ENCODE results near the gene GNB5. TPM values are rescaled to one million over a fixed set of nuclear protein-coding genes. Genes with fewer than 3 reads are reported as not detected.

GNB5 gene
- total and polyA plus RNA-seq, 12 donors, result 4.7 to 12.8 (median 7.6) TPM

DNA sequence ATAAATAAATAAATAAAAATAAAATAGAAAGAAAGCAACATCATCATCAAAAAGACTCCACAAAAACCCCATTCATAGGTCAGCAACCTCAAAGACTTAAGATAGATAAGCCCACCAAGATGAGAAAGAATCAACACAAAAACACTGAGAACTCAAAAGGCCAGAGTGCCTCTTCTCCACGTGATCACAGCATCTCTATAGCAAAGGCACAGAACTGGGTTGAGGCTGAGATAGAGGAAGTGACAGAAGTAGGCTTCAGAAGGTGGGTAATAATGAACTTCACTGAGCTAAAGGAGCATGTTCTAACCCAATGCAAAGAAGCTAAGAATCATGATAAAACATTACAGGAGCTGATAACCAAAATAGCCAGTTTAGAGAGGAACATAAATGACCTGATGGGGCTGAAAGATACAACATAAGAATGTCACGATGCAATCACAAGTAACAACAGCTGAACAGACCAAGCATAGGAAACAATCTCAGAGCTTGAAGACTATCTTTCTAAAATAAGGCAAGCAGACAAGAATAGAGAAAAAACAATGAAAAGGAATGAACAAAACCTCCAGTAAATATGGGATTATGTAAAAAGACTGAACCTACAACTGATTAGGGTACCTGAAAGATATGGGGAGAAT, 26.4 kb downstream of the GNB5 start:
- Histone ChIP-seq H3K4me1 (no peaks in the 10 kb centered on the region), H3K27me3 (no peaks in the 10 kb centered on the region), H3K9me3 (peaks cover 0 to 4% (median 0%) of the 10 kb centered on the region in 11 donors), H3K4me3 (no peak overlapping the region), H3K27ac (no peak overlapping the region), H3K36me3 (peaks cover 0 to 13% (median 0%) of the 10 kb centered on the region in 9 donors)
- intact Hi-C loops (cut with DNase I), result loop anchor here in 1 of 10 donors (10.0 kb wide), 1 partner anchor 60 kb away; no protein-coding TSS in a partner anchor
- no peak for ATAC-seq
- DNase-seq, result no peak
- whole genome bisulfite sequencing, 2 donors, result 91 to 93% methylated on average over 2 of the region's 2 CpGs
- TF ChIP-seq, protein P1, sequence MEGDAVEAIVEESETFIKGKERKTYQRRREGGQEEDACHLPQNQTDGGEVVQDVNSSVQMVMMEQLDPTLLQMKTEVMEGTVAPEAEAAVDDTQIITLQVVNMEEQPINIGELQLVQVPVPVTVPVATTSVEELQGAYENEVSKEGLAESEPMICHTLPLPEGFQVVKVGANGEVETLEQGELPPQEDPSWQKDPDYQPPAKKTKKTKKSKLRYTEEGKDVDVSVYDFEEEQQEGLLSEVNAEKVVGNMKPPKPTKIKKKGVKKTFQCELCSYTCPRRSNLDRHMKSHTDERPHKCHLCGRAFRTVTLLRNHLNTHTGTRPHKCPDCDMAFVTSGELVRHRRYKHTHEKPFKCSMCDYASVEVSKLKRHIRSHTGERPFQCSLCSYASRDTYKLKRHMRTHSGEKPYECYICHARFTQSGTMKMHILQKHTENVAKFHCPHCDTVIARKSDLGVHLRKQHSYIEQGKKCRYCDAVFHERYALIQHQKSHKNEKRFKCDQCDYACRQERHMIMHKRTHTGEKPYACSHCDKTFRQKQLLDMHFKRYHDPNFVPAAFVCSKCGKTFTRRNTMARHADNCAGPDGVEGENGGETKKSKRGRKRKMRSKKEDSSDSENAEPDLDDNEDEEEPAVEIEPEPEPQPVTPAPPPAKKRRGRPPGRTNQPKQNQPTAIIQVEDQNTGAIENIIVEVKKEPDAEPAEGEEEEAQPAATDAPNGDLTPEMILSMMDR (IDR thresholded peaks at IDR 0.05), result no peak

DNA sequence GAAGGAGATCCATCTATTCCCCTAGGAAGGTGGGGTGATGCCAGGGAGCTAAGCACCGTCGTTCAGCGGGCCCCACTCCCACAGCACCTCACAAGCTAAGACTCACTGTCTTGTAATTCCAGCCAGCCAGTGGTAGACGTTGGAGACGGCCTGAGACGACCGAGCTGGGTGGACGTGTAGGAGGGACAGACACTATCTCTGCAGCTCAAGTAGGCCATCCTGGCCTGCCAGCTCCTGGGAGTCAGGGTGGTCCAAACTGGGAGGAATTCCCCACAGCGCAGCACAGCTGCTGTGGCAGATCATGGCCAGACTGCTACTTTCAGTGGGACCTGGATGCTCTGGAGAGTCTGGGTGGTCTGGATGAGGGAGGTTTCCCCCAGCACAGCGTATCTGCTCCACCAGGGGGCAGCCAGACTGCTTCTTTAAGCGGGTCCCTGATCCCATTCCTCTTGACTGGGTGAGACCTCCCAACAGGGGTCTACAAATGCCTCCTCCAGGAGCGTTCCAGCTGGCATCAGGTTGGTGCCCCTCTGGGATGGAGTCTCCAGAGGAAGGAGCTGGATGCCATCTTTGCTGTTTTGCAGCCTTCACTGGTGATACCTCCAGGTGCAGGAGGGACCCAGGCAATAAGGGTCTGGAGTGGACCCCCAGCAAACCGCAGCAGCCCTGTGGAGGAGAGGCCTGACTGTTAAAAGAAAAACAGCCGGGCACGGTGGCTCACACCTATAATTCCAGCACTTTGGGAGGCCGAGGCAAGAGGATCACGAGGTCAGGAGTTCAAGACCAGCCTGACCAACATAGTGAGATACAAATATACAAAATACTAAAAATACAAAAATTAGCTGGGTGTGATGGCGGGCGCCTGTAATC, 27.6 kb downstream of the GNB5 start:
- Histone ChIP-seq H3K9me3 (peaks cover 0 to 4% (median 0%) of the 10 kb centered on the region in 11 donors), H3K4me1 (no peaks in the 10 kb centered on the region), H3K27me3 (no peaks in the 10 kb centered on the region), H3K36me3 (peaks cover 0 to 13% (median 0%) of the 10 kb centered on the region in 9 donors), H3K27ac (no peak overlapping the region), H3K4me3 (no peak overlapping the region)
- 86 to 90% methylated on average over 19 of the region's 19 CpGs for WGBS, 2 donors
- intact Hi-C loops (cut with DNase I), result loop anchor here in 1 of 10 donors (10.0 kb wide), 1 partner anchor 61 kb away; no protein-coding TSS in a partner anchor
- no peak for DNase-seq
- TF ChIP-seq, protein P1 (IDR thresholded peaks at IDR 0.05), result peak in 4 of 9 donors; percentile 7 to 25 (median 16)
- ATAC-seq, result peak in 1 of 8 donors; percentile 30

DNA sequence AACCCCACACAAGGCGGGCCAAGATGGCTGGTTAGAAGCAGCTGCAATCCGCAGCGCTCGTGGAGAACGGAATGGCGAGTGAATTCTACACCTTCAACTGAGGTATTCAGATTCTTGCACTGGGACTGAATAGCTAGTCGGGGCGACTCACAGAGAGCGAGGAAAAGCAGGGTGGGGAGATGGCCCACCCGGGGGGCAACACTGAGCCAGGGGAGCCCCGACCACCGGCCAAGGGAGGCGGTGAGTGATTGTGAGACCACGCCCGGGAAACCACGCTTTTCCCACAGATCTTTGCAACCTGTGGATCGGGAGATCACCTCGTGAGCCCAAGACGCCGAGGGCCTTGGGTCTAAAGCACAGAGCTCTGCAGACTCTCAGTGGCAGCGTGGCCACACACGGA, 28.3 kb downstream of the GNB5 start:
- H3K9me3 ChIP-seq, result peaks cover 0 to 4% (median 0%) of the 10 kb centered on the region in 11 donors
- DNase-seq, result no peak
- no peak overlapping the region for H3K4me3 ChIP-seq
- H3K27ac ChIP-seq, result no peak overlapping the region
- peaks cover 0 to 13% (median 0%) of the 10 kb centered on the region in 9 donors for H3K36me3 ChIP-seq
- H3K4me1 ChIP-seq, result no peaks in the 10 kb centered on the region
- 91 to 94% methylated on average over 22 of the region's 22 CpGs for WGBS, 2 donors
- intact Hi-C loops (cut with DNase I), result loop anchor here in 1 of 10 donors (10.0 kb wide), 1 partner anchor 62 kb away; no protein-coding TSS in a partner anchor
- no peaks in the 10 kb centered on the region for H3K27me3 ChIP-seq
- no peak for ATAC-seq
- TF ChIP-seq, protein P1 (IDR thresholded peaks at IDR 0.05), result no peak

DNA sequence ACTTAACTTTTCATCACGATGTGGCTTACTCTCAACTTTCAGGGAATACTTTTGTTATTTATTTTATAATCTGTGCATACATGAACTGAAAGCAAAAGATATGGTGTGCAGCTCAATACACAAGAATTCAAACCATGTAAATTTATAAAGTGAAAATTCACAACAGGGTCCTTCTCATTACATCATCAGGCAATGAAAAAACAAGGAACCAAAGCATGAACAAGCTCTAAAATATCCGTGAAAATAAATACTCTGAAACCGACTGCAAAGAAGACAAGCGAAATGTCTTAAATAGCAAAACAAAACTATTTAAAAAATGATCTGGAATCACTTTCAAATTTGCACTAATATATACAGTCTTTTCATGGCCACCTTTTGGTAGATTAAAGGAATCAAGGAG, 28.9 kb downstream of the GNB5 start:
- DNase-seq, result no peak
- no peak overlapping the region for H3K27ac ChIP-seq
- WGBS, 2 donors, result 90 to 93% methylated on average over 4 of the region's 4 CpGs
- TF ChIP-seq, protein P1 (IDR thresholded peaks at IDR 0.05), result no peak
- no peaks in the 10 kb centered on the region for H3K4me1 ChIP-seq
- peaks cover 0 to 4% (median 0%) of the 10 kb centered on the region in 11 donors for H3K9me3 ChIP-seq
- no peak for ATAC-seq
- intact Hi-C loops (cut with DNase I), result loop anchor here in 1 of 10 donors (10.0 kb wide), 1 partner anchor 63 kb away; no protein-coding TSS in a partner anchor
- H3K4me3 ChIP-seq, result no peak overlapping the region
- H3K36me3 ChIP-seq, result peaks cover 0 to 13% (median 0%) of the 10 kb centered on the region in 9 donors
- no peaks in the 10 kb centered on the region for H3K27me3 ChIP-seq

Measured in heart right ventricle (tissue), 16 donors.